ENCODE results near the gene TRAF2.
A peak's percentile ranks its signal among the peaks of the same experiment; 100 is the strongest.

TRAF2 gene

GRCh38 chr9:136949239-136949816, 63.0 kb downstream of the TRAF2 start:
- Histone ChIP-seq H3K4me3 (ENCODE audit: low read depth, low read length) (peak overlapping the region; percentile 73), H3K9ac (ENCODE audit: low read depth, low read length) (peak overlapping the region; percentile 70)

GRCh38 chr9:136949817-136950655, 63.7 kb downstream of the TRAF2 start:
- H3K4me1 ChIP-seq (ENCODE audit: control insufficient read depth, insufficient read depth, low read length): no peaks in the 10 kb centered on the region
- no peaks in the 10 kb centered on the region for H3K9me3 ChIP-seq (ENCODE audit: control insufficient read depth, insufficient read depth, low read length)
- H3K36me3 ChIP-seq (ENCODE audit: control insufficient read depth, insufficient read depth, low read length): no peaks in the 10 kb centered on the region
- H3K9ac ChIP-seq (ENCODE audit: low read depth, low read length): peak overlapping the region; percentile 83
- H3K4me3 ChIP-seq (ENCODE audit: low read depth, low read length): peak overlapping the region; percentile 73
- no peaks in the 10 kb centered on the region for H3K27me3 ChIP-seq (ENCODE audit: control insufficient read depth, insufficient read depth, low read length)

More at GRCh38 chr9:136949239-136949816, 63.0 kb downstream of the TRAF2 start:
- Histone ChIP-seq H3K27me3 (ENCODE audit: control insufficient read depth, insufficient read depth, low read length) (no peaks in the 10 kb centered on the region), H3K9me3 (ENCODE audit: control insufficient read depth, insufficient read depth, low read length) (no peaks in the 10 kb centered on the region), H3K36me3 (ENCODE audit: control insufficient read depth, insufficient read depth, low read length) (no peaks in the 10 kb centered on the region), H3K4me1 (ENCODE audit: control insufficient read depth, insufficient read depth, low read length) (no peaks in the 10 kb centered on the region)

GRCh38 chr9:136950656-136951276, 64.5 kb downstream of the TRAF2 start:
- no peaks in the 10 kb centered on the region for H3K27me3 ChIP-seq (ENCODE audit: control insufficient read depth, insufficient read depth, low read length)
- no peaks in the 10 kb centered on the region for H3K36me3 ChIP-seq (ENCODE audit: control insufficient read depth, insufficient read depth, low read length)
- H3K9me3 ChIP-seq (ENCODE audit: control insufficient read depth, insufficient read depth, low read length): no peaks in the 10 kb centered on the region
- no peaks in the 10 kb centered on the region for H3K4me1 ChIP-seq (ENCODE audit: control insufficient read depth, insufficient read depth, low read length)
- H3K4me3 ChIP-seq (ENCODE audit: low read depth, low read length): peak overlapping the region; percentile 73
- peak overlapping the region; percentile 83 for H3K9ac ChIP-seq (ENCODE audit: low read depth, low read length)

- no peaks in the 10 kb centered on the region for H3K4me1 ChIP-seq (ENCODE audit: control insufficient read depth, insufficient read depth, low read length)
Measured at GRCh38 chr9:136951541-136952320, 65.4 kb downstream of the TRAF2 start, which contains the start of gene LCN12. Gene LCN12, plus strand, starts transcription at chr9:136952273. Its CDS starts 55 bp downstream, at chr9:136952328.

GRCh38 chr9:136952321-136952850, 66.1 kb downstream of the TRAF2 start:
- Histone ChIP-seq H3K9ac (ENCODE audit: low read depth, low read length) (no peak overlapping the region), H3K9me3 (ENCODE audit: control insufficient read depth, insufficient read depth, low read length) (no peaks in the 10 kb centered on the region), H3K4me3 (ENCODE audit: low read depth, low read length) (no peak overlapping the region), H3K27me3 (ENCODE audit: control insufficient read depth, insufficient read depth, low read length) (no peaks in the 10 kb centered on the region), H3K4me1 (ENCODE audit: control insufficient read depth, insufficient read depth, low read length) (no peaks in the 10 kb centered on the region), H3K36me3 (ENCODE audit: control insufficient read depth, insufficient read depth, low read length) (no peaks in the 10 kb centered on the region)

More at GRCh38 chr9:136951541-136952320, 65.4 kb downstream of the TRAF2 start, which contains the start of gene LCN12:
- Histone ChIP-seq H3K4me3 (ENCODE audit: low read depth, low read length) (no peak within 1 kb of the TSS), H3K27me3 (ENCODE audit: control insufficient read depth, insufficient read depth, low read length) (no peaks in the 10 kb centered on the region), H3K36me3 (ENCODE audit: control insufficient read depth, insufficient read depth, low read length) (no peaks in the 10 kb centered on the region), H3K9ac (ENCODE audit: low read depth, low read length) (no peak within 1 kb of the TSS), H3K9me3 (ENCODE audit: control insufficient read depth, insufficient read depth, low read length) (no peaks in the 10 kb centered on the region)

GRCh38 chr9:136952876-136953770, 66.8 kb downstream of the TRAF2 start:
- H3K4me3 ChIP-seq (ENCODE audit: low read depth, low read length): no peak overlapping the region
- no peaks in the 10 kb centered on the region for H3K27me3 ChIP-seq (ENCODE audit: control insufficient read depth, insufficient read depth, low read length)
- H3K9ac ChIP-seq (ENCODE audit: low read depth, low read length): no peak overlapping the region
- no peaks in the 10 kb centered on the region for H3K9me3 ChIP-seq (ENCODE audit: control insufficient read depth, insufficient read depth, low read length)
- H3K36me3 ChIP-seq (ENCODE audit: control insufficient read depth, insufficient read depth, low read length): no peaks in the 10 kb centered on the region
- no peaks in the 10 kb centered on the region for H3K4me1 ChIP-seq (ENCODE audit: control insufficient read depth, insufficient read depth, low read length)

- Histone ChIP-seq H3K9me3 (ENCODE audit: control insufficient read depth, insufficient read depth, low read length) (no peaks in the 10 kb centered on the region), H3K4me3 (ENCODE audit: low read depth, low read length) (no peak overlapping the region), H3K36me3 (ENCODE audit: control insufficient read depth, insufficient read depth, low read length) (no peaks in the 10 kb centered on the region), H3K27me3 (ENCODE audit: control insufficient read depth, insufficient read depth, low read length) (no peaks in the 10 kb centered on the region), H3K9ac (ENCODE audit: low read depth, low read length) (no peak overlapping the region), H3K4me1 (ENCODE audit: control insufficient read depth, insufficient read depth, low read length) (no peaks in the 10 kb centered on the region)
Measured at GRCh38 chr9:136953771-136954269, 67.5 kb downstream of the TRAF2 start.

GRCh38 chr9:136954270-136955083, 68.2 kb downstream of the TRAF2 start:
- no peak overlapping the region for H3K9ac ChIP-seq (ENCODE audit: low read depth, low read length)
- H3K27me3 ChIP-seq (ENCODE audit: control insufficient read depth, insufficient read depth, low read length): no peaks in the 10 kb centered on the region
- no peaks in the 10 kb centered on the region for H3K9me3 ChIP-seq (ENCODE audit: control insufficient read depth, insufficient read depth, low read length)
- no peak overlapping the region for H3K4me3 ChIP-seq (ENCODE audit: low read depth, low read length)
- no peaks in the 10 kb centered on the region for H3K4me1 ChIP-seq (ENCODE audit: control insufficient read depth, insufficient read depth, low read length)
- H3K36me3 ChIP-seq (ENCODE audit: control insufficient read depth, insufficient read depth, low read length): no peaks in the 10 kb centered on the region

- no peaks in the 10 kb centered on the region for H3K9me3 ChIP-seq (ENCODE audit: control insufficient read depth, insufficient read depth, low read length)
- no peak overlapping the region for H3K4me3 ChIP-seq (ENCODE audit: low read depth, low read length)
- H3K9ac ChIP-seq (ENCODE audit: low read depth, low read length): no peak overlapping the region
- H3K36me3 ChIP-seq (ENCODE audit: control insufficient read depth, insufficient read depth, low read length): no peaks in the 10 kb centered on the region
- H3K27me3 ChIP-seq (ENCODE audit: control insufficient read depth, insufficient read depth, low read length): no peaks in the 10 kb centered on the region
- H3K4me1 ChIP-seq (ENCODE audit: control insufficient read depth, insufficient read depth, low read length): no peaks in the 10 kb centered on the region
Measured at GRCh38 chr9:136955202-136955942, 69.1 kb downstream of the TRAF2 start.
